Body of pancreas (tissue), 4 donors: Measurements from ENCODE around the gene TMA7B. TPM values are rescaled to one million over a fixed set of nuclear protein-coding genes. Genes with fewer than 3 reads are reported as not detected.

Experiments used
- ATAC-seq: fragments of 150-250 bp; one replicate; pipeline ENCODE4 v1.9.1; 2016
- DNase-seq, 4 donors: peaks; one replicate each; pipeline ENCODE4 v3.0.0-alpha.2; 2019
- H3K27ac ChIP-seq, 4 donors: fragments of 200-600 bp; sonication (generic); 1 replicate in 3 of 4; 2 replicates in 1 of 4; pipeline versions ENCODE4 v1.5.1 to v1.6.1; 2016 to 2019; ENCODE audit warnings: mild to moderate bottlenecking in 1 of 4, mixed read lengths in 1 of 4, moderate library complexity in 1 of 4
- H3K27me3 ChIP-seq, 2 donors: fragments of 200-600 bp; sonication (generic); one replicate each; pipeline ENCODE4 v1.6.0; 2016; ENCODE audit warnings: mild to moderate bottlenecking in 1 of 2
- H3K36me3 ChIP-seq, 2 donors: fragments of 200-600 bp; sonication (generic); replicated peaks in 1 of 2; 2 replicates each; pipeline ENCODE4 v1.5.1; 2016; ENCODE audit warnings: low read depth in 2 of 2; ENCODE audit not compliant: insufficient read depth in 1 of 2
- H3K4me1 ChIP-seq: fragments of 200-600 bp; sonication (generic); one replicate; pipeline ENCODE4 v1.6.0; 2016
- H3K4me3 ChIP-seq, 2 donors: fragments of 200-600 bp; sonication (generic); 1 replicate in 1 of 2; 2 replicates in 1 of 2; pipeline ENCODE4 v1.5.1; 2016 to 2019
- H3K9me3 ChIP-seq, 3 donors: fragments of 200-600 bp; sonication (generic); 1 replicate in 2 of 3; 2 replicates in 1 of 3; pipeline ENCODE4 v1.5.1; 2016
- POLR2A ChIP-seq, 3 donors: fragments of 450-650 bp; IDR thresholded peaks; one replicate each; pipeline ENCODE4 v1.6.1; 2016; ENCODE audit warnings: antibody characterized with exemption in 3 of 3, mild to moderate bottlenecking in 2 of 3
- WGBS, 2 donors: methylation state at CpG; one replicate each; pipeline ENCODE4 v1.1.5; 2017; 5-methylcytosine and 5-hydroxymethylcytosine counted together
- intact Hi-C: fragments of 100-400 bp; cut with DNase I; formaldehyde crosslinking; loops from one replicate; pipeline ENCODE4 v1.15.1; 2023
- total RNA-seq, 2 donors: library from RNA; depleted of rRNA; stranded (reverse); fragments of >200 nt; gene quantifications; one replicate each; pipeline ENCODE4 v1.1.0, GENCODE V29; 2016
- TF ChIP-seq, protein P1 (sequence below), 7 experiments: fragments of 450-650 bp in 4 of 7; fragments of 200-600 bp in 3 of 7; sonication (generic) in 3 of 7; IDR thresholded peaks; one replicate each; pipeline ENCODE4 v1.5.1; 2016 to 2019; ENCODE audit warnings: antibody characterized with exemption in 7 of 7

The TMA7B gene
- total RNA-seq, 2 donors from 2014 or later, result not detected

- Histone ChIP-seq H3K4me1 (peaks cover 32% of the 10 kb centered on the region), H3K4me3 (no peak overlapping the region), H3K27ac (no peak overlapping the region), H3K9me3 (no peaks in the 10 kb centered on the region), H3K36me3 (no peaks in the 10 kb centered on the region), H3K27me3 (no peaks in the 10 kb centered on the region)
- 80 to 86% methylated on average over 8 to 10 of the region's 10 CpGs for WGBS, 2 donors
- TF ChIP-seq POLR2A (IDR thresholded peaks at IDR 0.05), result no peak
- TF ChIP-seq, protein P1, sequence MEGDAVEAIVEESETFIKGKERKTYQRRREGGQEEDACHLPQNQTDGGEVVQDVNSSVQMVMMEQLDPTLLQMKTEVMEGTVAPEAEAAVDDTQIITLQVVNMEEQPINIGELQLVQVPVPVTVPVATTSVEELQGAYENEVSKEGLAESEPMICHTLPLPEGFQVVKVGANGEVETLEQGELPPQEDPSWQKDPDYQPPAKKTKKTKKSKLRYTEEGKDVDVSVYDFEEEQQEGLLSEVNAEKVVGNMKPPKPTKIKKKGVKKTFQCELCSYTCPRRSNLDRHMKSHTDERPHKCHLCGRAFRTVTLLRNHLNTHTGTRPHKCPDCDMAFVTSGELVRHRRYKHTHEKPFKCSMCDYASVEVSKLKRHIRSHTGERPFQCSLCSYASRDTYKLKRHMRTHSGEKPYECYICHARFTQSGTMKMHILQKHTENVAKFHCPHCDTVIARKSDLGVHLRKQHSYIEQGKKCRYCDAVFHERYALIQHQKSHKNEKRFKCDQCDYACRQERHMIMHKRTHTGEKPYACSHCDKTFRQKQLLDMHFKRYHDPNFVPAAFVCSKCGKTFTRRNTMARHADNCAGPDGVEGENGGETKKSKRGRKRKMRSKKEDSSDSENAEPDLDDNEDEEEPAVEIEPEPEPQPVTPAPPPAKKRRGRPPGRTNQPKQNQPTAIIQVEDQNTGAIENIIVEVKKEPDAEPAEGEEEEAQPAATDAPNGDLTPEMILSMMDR (IDR thresholded peaks at IDR 0.05), result no peak
- no peak for DNase-seq
- no peak for ATAC-seq
- intact Hi-C loops, result no loop called here
Observed at GRCh38 chr22:40008726-40009291, 48.6 kb downstream of the TMA7B start.

GRCh38 chr22:40009292-40009774 lies 49.1 kb downstream of the TMA7B start:
- TF ChIP-seq, protein P1 (IDR thresholded peaks at IDR 0.05), result no peak
- TF ChIP-seq POLR2A (IDR thresholded peaks at IDR 0.05), result no peak
- Histone ChIP-seq H3K36me3 (no peaks in the 10 kb centered on the region), H3K4me3 (no peak overlapping the region), H3K4me1 (peaks cover 33% of the 10 kb centered on the region), H3K9me3 (no peaks in the 10 kb centered on the region), H3K27ac (no peak overlapping the region), H3K27me3 (no peaks in the 10 kb centered on the region)
- peak; percentile 34 for ATAC-seq
- WGBS, 2 donors, result 42% methylated on average over 11 of the region's 11 CpGs
- intact Hi-C loops, result no loop called here
- peak in 2 of 4 donors; percentile 47 to 52 for DNase-seq

GRCh38 chr22:40009951-40010671 lies 49.9 kb downstream of the TMA7B start:
- no peaks in the 10 kb centered on the region for H3K9me3 ChIP-seq
- H3K36me3 ChIP-seq, result no peaks in the 10 kb centered on the region
- DNase-seq (no peak), ATAC-seq (peak; percentile 55)
- H3K27me3 ChIP-seq, result no peaks in the 10 kb centered on the region
- peaks cover 41% of the 10 kb centered on the region for H3K4me1 ChIP-seq
- intact Hi-C loops, result no loop called here
- 35 to 52% methylated on average over 23 to 24 of the region's 24 CpGs for WGBS, 2 donors
- no peak for TF ChIP-seq POLR2A (IDR thresholded peaks at IDR 0.05)
- TF ChIP-seq, protein P1 (IDR thresholded peaks at IDR 0.05), result no peak
- H3K4me3 ChIP-seq, result no peak overlapping the region
- H3K27ac ChIP-seq, result peak overlapping the region in 1 of 4 donors; percentile 16

DNA sequence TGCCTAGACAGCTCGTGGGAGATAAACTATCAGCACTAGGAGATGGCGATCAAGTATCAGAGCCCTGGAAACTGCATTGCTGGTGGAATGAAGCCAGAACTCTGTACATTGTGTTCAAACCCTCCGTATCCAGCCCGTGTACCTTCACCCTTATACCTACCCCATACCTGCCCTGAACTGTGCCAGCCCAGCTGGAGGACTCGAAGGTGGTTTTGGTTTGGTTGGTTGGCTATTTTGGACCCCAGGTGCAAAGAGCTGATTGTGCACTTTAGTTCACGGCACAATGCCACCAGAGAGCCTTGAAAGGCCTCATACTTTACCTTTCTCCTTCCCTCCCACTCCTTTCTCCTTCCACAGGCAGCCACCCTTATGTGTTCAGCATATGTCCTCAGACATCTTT lies 50.5 kb downstream of the TMA7B start:
- Histone ChIP-seq H3K27me3 (no peaks in the 10 kb centered on the region), H3K36me3 (no peaks in the 10 kb centered on the region), H3K4me1 (peaks cover 47% of the 10 kb centered on the region), H3K4me3 (no peak overlapping the region), H3K27ac (no peak overlapping the region), H3K9me3 (no peaks in the 10 kb centered on the region)
- TF ChIP-seq, protein P1 (IDR thresholded peaks at IDR 0.05), result no peak
- no peak for TF ChIP-seq POLR2A (IDR thresholded peaks at IDR 0.05)
- DNase-seq (no peak), ATAC-seq (no peak)
- intact Hi-C loops, result no loop called here
- 43 to 66% methylated on average over 4 to 6 of the region's 6 CpGs for WGBS, 2 donors

Other genes starting within 250 kb of the TMA7B start
- gene ENTHD1, start 66.6 kb upstream of the TMA7B start, total RNA-seq, result not detected
- under 1 TPM; 0.78 to 0.99 TPM for gene GRAP2, start 59.3 kb upstream of the TMA7B start, total RNA-seq
- gene FAM83F, start 34.6 kb downstream of the TMA7B start, total RNA-seq, result 1 to 10 TPM; 8.9 to 9.1 TPM
- 10 to 100 TPM; 25.2 to 39.9 TPM for gene TNRC6B, start 217.5 kb downstream of the TMA7B start, total RNA-seq